H1 (cell line): Measurements from ENCODE around the gene TSPAN4. TPM values are rescaled to one million over a fixed set of nuclear protein-coding genes. Genes with fewer than 3 reads are reported as not detected.

Experiments
- CTCF ChIA-PET: fragments of 300-600 bp; sonication (Branson Sonifier 250); formaldehyde crosslinking; loops from one replicate; lab custom pipeline; 2021; ENCODE audit not compliant: partially characterized antibody; lab: Charles Lee
- POLR2A ChIA-PET: fragments of 300-600 bp; sonication (Branson Sonifier 250); formaldehyde crosslinking; loops from one replicate; lab custom pipeline; 2021; ENCODE audit warnings: inconsistent platforms; ENCODE audit not compliant: partially characterized antibody; lab: Charles Lee
- DNase-seq, 2 experiments: peaks; one replicate each; pipeline versions ENCODE4 v3.0.0 to v3.0.0-alpha.2; 2010 to 2022; ENCODE audit warnings: low spot score in 2 of 2, low read depth in 1 of 2, mixed read lengths in 1 of 2
- FAIRE-seq: peaks from 2 replicates; lab custom pipeline; 2011; peaks lifted over from hg19 to GRCh38; lab: Jason Lieb, UNC
- H2AFZ ChIP-seq: 2 replicates; pipeline ENCODE4 v1.8.1; 2012; ENCODE audit warnings: low read length, inconsistent platforms
- H2AK5ac ChIP-seq: 2 replicates; pipeline ENCODE4 v1.6.1; 2013; ENCODE audit warnings: low read depth, low read length
- H2BK120ac ChIP-seq: replicated peaks from 2 replicates; pipeline ENCODE3; 2013; ENCODE audit warnings: low read depth, low read length, inconsistent platforms
- H2BK12ac ChIP-seq: 2 replicates; pipeline ENCODE4 v1.6.1; 2013; ENCODE audit warnings: low read depth, low read length
- H2BK15ac ChIP-seq: 2 replicates; pipeline ENCODE4 v1.6.1; 2013; ENCODE audit warnings: low read length
- H2BK20ac ChIP-seq: 2 replicates; pipeline ENCODE4 v1.6.1; 2013; ENCODE audit warnings: low read length
- H2BK5ac ChIP-seq: 2 replicates; pipeline ENCODE4 v1.6.1; 2013; ENCODE audit warnings: low read depth, low read length
- H3K14ac ChIP-seq: 2 replicates; pipeline ENCODE4 v1.6.1; 2013; ENCODE audit warnings: inconsistent platforms; ENCODE audit not compliant: insufficient read length
- H3K18ac ChIP-seq: 2 replicates; pipeline ENCODE4 v1.6.1; 2013; ENCODE audit warnings: low read length; ENCODE audit errors: extremely low read depth
- H3K23ac ChIP-seq: 2 replicates; pipeline ENCODE4 v1.6.1; 2013; ENCODE audit warnings: inconsistent platforms; ENCODE audit not compliant: insufficient read length
- H3K23me2 ChIP-seq: 2 replicates; pipeline ENCODE4 v1.6.1; 2013; ENCODE audit warnings: low read depth, low read length
- H3K27ac ChIP-seq: 2 replicates; pipeline ENCODE4 v1.6.1; 2011; ENCODE audit warnings: low read depth, low read length, inconsistent platforms
- H3K27me3 ChIP-seq, 4 experiments: replicated peaks in 1 of 4; 1 replicate in 1 of 4; 2 replicates in 3 of 4; pipeline versions ENCODE4 v1.6.1 to v1.8.1; 2011 to 2013; ENCODE audit warnings: low read length in 3 of 4, mild to moderate bottlenecking in 3 of 4, inconsistent platforms in 2 of 4, mixed read lengths in 2 of 4, moderate library complexity in 1 of 4; ENCODE audit not compliant: control insufficient read depth in 3 of 4, insufficient read depth in 3 of 4; ENCODE audit errors: extremely low read depth in 1 of 4
- H3K36me3 ChIP-seq, 4 experiments: 2 replicates each; pipeline versions ENCODE4 v1.6.1 to v1.8.1; 2011 to 2013; ENCODE audit warnings: mild to moderate bottlenecking in 4 of 4, low read length in 3 of 4, moderate library complexity in 2 of 4, control low read depth in 1 of 4, inconsistent platforms in 1 of 4; ENCODE audit not compliant: insufficient read depth in 4 of 4, control insufficient read depth in 2 of 4
- H3K4ac ChIP-seq: replicated peaks from 2 replicates; pipeline ENCODE3; 2013; ENCODE audit warnings: low read length, low read depth, mixed read lengths, inconsistent platforms; ENCODE audit not compliant: insufficient read length
- H3K4me1 ChIP-seq, 4 experiments: replicated peaks in 1 of 4; 1 replicate in 1 of 4; 2 replicates in 3 of 4; pipeline versions ENCODE4 v1.6.1 to v1.8.1; 2011 to 2013; ENCODE audit warnings: low read length in 3 of 4, inconsistent platforms in 2 of 4, mixed read lengths in 1 of 4; ENCODE audit not compliant: insufficient read depth in 4 of 4, control insufficient read depth in 3 of 4
- H3K4me2 ChIP-seq, 2 experiments: 2 replicates each; pipeline versions ENCODE4 v1.6.1 to v1.8.1; 2011 to 2013; ENCODE audit warnings: low read depth in 2 of 2, low read length in 2 of 2, control low read depth in 1 of 2, inconsistent platforms in 1 of 2, mild to moderate bottlenecking in 1 of 2; ENCODE audit not compliant: insufficient read depth in 1 of 2
- H3K4me3 ChIP-seq, 4 experiments: fragments of 200-600, 300-600 bp in 1 of 4; sonication (generic), shearing (Covaris generic), sonication (Bioruptor Twin) in 1 of 4; 2 replicates each; pipeline versions ENCODE4 v1.5.1 to v1.8.1; 2011 to 2016; ENCODE audit warnings: low read length in 4 of 4, low read depth in 3 of 4, control low read depth in 2 of 4, inconsistent platforms in 2 of 4, mild to moderate bottlenecking in 2 of 4, mixed read lengths in 1 of 4, moderate library complexity in 1 of 4; ENCODE audit not compliant: insufficient read depth in 2 of 4; ENCODE audit errors: extremely low read depth in 1 of 4
- H3K56ac ChIP-seq: replicated peaks from 2 replicates; pipeline ENCODE3; 2013; ENCODE audit warnings: low read depth, mild to moderate bottlenecking, mixed read lengths, low read length, inconsistent platforms; ENCODE audit not compliant: insufficient read length
- H3K79me1 ChIP-seq: 2 replicates; pipeline ENCODE4 v1.6.1; 2013; ENCODE audit warnings: low read depth, low read length, control low read depth
- H3K79me2 ChIP-seq, 2 experiments: 2 replicates each; pipeline versions ENCODE4 v1.6.1 to v1.8.1; 2012 to 2013; ENCODE audit warnings: low read length in 2 of 2, mild to moderate bottlenecking in 2 of 2, inconsistent platforms in 1 of 2; ENCODE audit not compliant: insufficient read depth in 2 of 2, control insufficient read depth in 1 of 2
- H3K9ac ChIP-seq, 4 experiments: replicated peaks in 1 of 4; 1 replicate in 1 of 4; 2 replicates in 3 of 4; pipeline versions ENCODE4 v1.6.1 to v1.8.1; 2011 to 2013; ENCODE audit warnings: low read depth in 3 of 4, low read length in 3 of 4, control low read depth in 2 of 4, mild to moderate bottlenecking in 2 of 4, moderate library complexity in 2 of 4, inconsistent platforms in 1 of 4; ENCODE audit errors: extremely low read depth in 1 of 4
- H3K9me3 ChIP-seq, 2 experiments: 2 replicates each; pipeline versions ENCODE4 v1.6.1 to v1.8.1; 2012 to 2013; ENCODE audit warnings: mild to moderate bottlenecking in 2 of 2, moderate library complexity in 2 of 2, control low read depth in 1 of 2, inconsistent platforms in 1 of 2, low read depth in 1 of 2, low read length in 1 of 2, mixed read lengths in 1 of 2; ENCODE audit not compliant: insufficient read depth in 2 of 2
- H4K20me1 ChIP-seq, 2 experiments: replicated peaks in 1 of 2; 2 replicates each; pipeline versions ENCODE3 to v1.8.1; 2011 to 2013; ENCODE audit warnings: inconsistent platforms in 2 of 2, low read length in 2 of 2, mild to moderate bottlenecking in 1 of 2; ENCODE audit not compliant: insufficient read depth in 2 of 2, control insufficient read depth in 1 of 2
- H4K5ac ChIP-seq: 2 replicates; pipeline ENCODE4 v1.6.1; 2013; ENCODE audit warnings: low read length, low read depth, mixed read lengths, inconsistent platforms; ENCODE audit not compliant: insufficient read length
- H4K8ac ChIP-seq: 2 replicates; pipeline ENCODE4 v1.8.0; 2013; ENCODE audit warnings: mild to moderate bottlenecking, moderate library complexity, low read length, inconsistent platforms; ENCODE audit not compliant: insufficient read depth; ENCODE audit errors: extremely low read depth
- H4K91ac ChIP-seq: replicated peaks from 2 replicates; pipeline ENCODE3; 2013; ENCODE audit warnings: low read length, mixed read lengths, inconsistent platforms; ENCODE audit not compliant: insufficient read length
- BCL11A ChIP-seq, 2 experiments: IDR thresholded peaks; one replicate each; pipeline ENCODE4 v1.6.1; 2011; ENCODE audit warnings: low read depth in 2 of 2, low read length in 2 of 2, mild to moderate bottlenecking in 2 of 2
- BRCA1 ChIP-seq: IDR thresholded peaks from 2 replicates; pipeline ENCODE4 v1.6.1; 2012; ENCODE audit warnings: low read depth, low read length, improper control_type of control experiment
- CTCF ChIP-seq, 3 experiments: IDR thresholded peaks; 1 replicate in 2 of 3; 2 replicates in 1 of 3; pipeline versions ENCODE4 v1.5.1 to v1.6.1; 2011; ENCODE audit warnings: low read length in 3 of 3, mild to moderate bottlenecking in 3 of 3, inconsistent platforms in 2 of 3, low read depth in 1 of 3, moderate library complexity in 1 of 3; ENCODE audit not compliant: insufficient read depth in 1 of 3; ENCODE audit errors: control extremely low read depth in 1 of 3
- EGR1 ChIP-seq: IDR thresholded peaks from 2 replicates; pipeline ENCODE4 v1.6.1; 2011; ENCODE audit warnings: low read depth, low read length, borderline replicate concordance
- EZH2 ChIP-seq: fragments of 200-600 bp; sonication (generic); IDR thresholded peaks from 2 replicates; pipeline ENCODE4 v1.7.1; 2012; ENCODE audit warnings: low read depth, mild to moderate bottlenecking, moderate library complexity, low read length, inconsistent platforms; ENCODE audit not compliant: severe bottlenecking
- GABPA ChIP-seq: IDR thresholded peaks from 2 replicates; pipeline ENCODE4 v1.6.1; 2011; ENCODE audit warnings: mild to moderate bottlenecking, low read length, moderate library complexity, borderline replicate concordance; ENCODE audit not compliant: insufficient read depth
- SAP30 ChIP-seq: fragments of 300-600 bp; sonication (generic); IDR thresholded peaks from 2 replicates; pipeline ENCODE4 v1.7.1; 2012; ENCODE audit warnings: low read length, moderate library complexity, mild to moderate bottlenecking, inconsistent platforms; ENCODE audit not compliant: insufficient read depth, insufficient replicate concordance
- SIRT6 ChIP-seq: IDR thresholded peaks from one replicate; pipeline ENCODE4 v1.7.1; 2012; ENCODE audit warnings: low read length, inconsistent platforms
- WGBS, 2 experiments: shearing (Covaris generic) in 1 of 2; methylation state at CpG; one replicate each; pipeline versions ENCODE4 v1.1.6 to v1.1.7; 2013 to 2015; ENCODE audit warnings: low lambda C conversion rate in 2 of 2, mixed read lengths in 2 of 2, inconsistent platforms in 1 of 2, low coverage in 1 of 2, missing lambda C conversion rate in 1 of 2; ENCODE audit not compliant: insufficient replicate concordance in 2 of 2, insufficient coverage in 1 of 2, insufficient read length in 1 of 2; ENCODE audit errors: extremely low coverage in 1 of 2, missing lambda C conversion rate in 1 of 2; 5-methylcytosine and 5-hydroxymethylcytosine counted together
- polyA plus RNA-seq, 7 experiments: library from polyadenylated mRNA; depleted of rRNA in 3 of 7; stranded (reverse) in 5 of 7; unstranded in 2 of 7; fragments of >200 nt in 5 of 7; fragments of 200-250 nt in 2 of 7; gene quantifications; 1 replicate in 5 of 7; 2 replicates in 1 of 7; 4 replicates in 1 of 7; pipeline versions ENCODE4 v1.2.1 to v1.2.3, GENCODE V29; 2011 to 2013; ENCODE audit warnings: missing spikeins in 2 of 7, mixed read lengths in 2 of 7
- total RNA-seq: library from RNA; stranded (reverse); fragmentation: NEBNext Ultra II Directional; extraction: Animal tissue kit (Norgen Biotek cat#: 25700); gene quantifications from 2 replicates; pipeline ENCODE4 v1.2.1, GENCODE V29; 2021

Gene TSPAN4
- total and polyA plus RNA-seq, 2 of the 8 experiments (the other 6 are each of a cell fraction or from before 2014, with no cell fraction given), result 74.1 to 145 TPM

GRCh38 chr11:802018-802617 is 40.5 kb upstream of the TSPAN4 start:
- Histone ChIP-seq H3K23ac (no peak overlapping the region), H2BK20ac (no peak overlapping the region), H3K4ac (no peak overlapping the region), H4K91ac (no peak overlapping the region), H3K4me3 (no peak overlapping the region), H3K9me3 (no peaks in the 10 kb centered on the region), H3K56ac (no peak overlapping the region), H3K79me2 (no peaks in the 10 kb centered on the region; a peak in 1 of 4 replicates), H3K79me1 (peaks cover 2% of the 10 kb centered on the region; the same call in 1 of the 2 replicates), H4K20me1 (peaks cover 0 to 8% of the 10 kb centered on the region in 2 experiments), H2BK5ac (no peak overlapping the region), H3K27ac (no peak overlapping the region), H3K18ac (no peak overlapping the region), H4K8ac (no peak overlapping the region), H2BK120ac (no peak overlapping the region), H3K23me2 (peaks cover 13% of the 10 kb centered on the region), H3K4me1 (peaks cover 0 to 12% (median 7%) of the 10 kb centered on the region in 4 experiments; a peak in 5 of 7 replicates), H2AK5ac (no peak overlapping the region), H2BK12ac (no peak overlapping the region), H2BK15ac (no peak overlapping the region), H3K14ac (no peak overlapping the region), H3K36me3 (peaks cover 3 to 30% (median 6%) of the 10 kb centered on the region in 4 experiments; a peak in 5 of 8 replicates), H2AFZ (no peak overlapping the region), H3K4me2 (no peak overlapping the region), H3K9ac (no peak overlapping the region), H3K27me3 (no peaks in the 10 kb centered on the region; a peak in 1 of 7 replicates), H4K5ac (no peak overlapping the region)
- FAIRE-seq, result no peak
- POLR2A ChIA-PET, result interaction anchor here (0.9 to 53.0 kb wide), 5 partner anchors 12 to 163 kb away, joined by 3 to 1917 read pairs (median 11); partner anchors contain the start of genes CD151, CEND1, CRACR2B and PNPLA2
- CTCF ChIA-PET, result interaction anchor here (0.8 to 1.4 kb wide), 3 partner anchors 27 to 74 kb away, joined by 3 read pairs; no protein-coding TSS in a partner anchor
- TF ChIP-seq SAP30 (no peak), EGR1 (no peak), SIRT6 (no peak), GABPA (no peak), BRCA1 (no peak), CTCF (IDR thresholded peaks at IDR 0.05; ENCODE audit: control extremely low read depth in 1 of 3, insufficient read depth in 1 of 3, low read depth in 1 of 3, low read length in 3 of 3) (no peak), BCL11A (IDR thresholded peaks at IDR 0.05; ENCODE audit: low read depth in 2 of 2, low read length in 2 of 2) (no peak), EZH2 (no peak)
- WGBS, 2 experiments, result 91% methylated on average over 20 of the region's 21 CpGs; no CpG with 5 or more reads in 1 of the 2 experiments
- no peak for DNase-seq
